Measurements from ENCODE around the gene ZC3H18.
"Not testable (repeated sequence)": the region's sequence is repeated elsewhere in the genome, so short reads cannot be mapped to it uniquely, and the experiment has no call there.

The ZC3H18 gene

DNA sequence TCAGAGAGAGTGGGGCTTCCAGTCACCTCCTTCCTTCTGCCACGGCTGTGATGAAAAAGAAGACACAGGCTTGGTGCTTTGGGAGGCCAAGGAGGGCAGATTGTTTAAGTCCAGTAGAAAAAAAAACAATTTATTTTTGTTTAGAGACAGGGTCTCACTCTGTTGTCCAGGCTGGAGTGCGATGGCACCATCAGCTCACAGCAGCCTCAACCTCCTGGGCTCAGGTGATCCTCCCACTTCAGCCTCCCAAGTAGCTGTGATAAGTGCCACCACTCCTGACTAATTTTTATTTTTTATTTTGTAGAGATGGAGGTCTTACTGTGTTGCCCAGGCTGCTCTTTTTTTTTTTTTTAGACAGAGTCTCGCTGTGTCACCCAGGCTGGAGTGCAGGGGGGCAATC, 95.4 kb downstream of the ZC3H18 start:
- Mint-ChIP-seq H3K36me3 (ENCODE audit: insufficient read depth) (peaks cover 13% of the 10 kb centered on the region), H3K9me3 (no peaks in the 10 kb centered on the region), H3K4me3 (no peak overlapping the region), H3K4me1 (ENCODE audit: low read depth in 2 of 2) (peaks cover 6 to 12% of the 10 kb centered on the region in 2 donors), H3K27me3 (no peaks in the 10 kb centered on the region), H3K27ac (no peak overlapping the region)
- no peak for DNase-seq
- no peak for ATAC-seq (replicated peaks)

DNA sequence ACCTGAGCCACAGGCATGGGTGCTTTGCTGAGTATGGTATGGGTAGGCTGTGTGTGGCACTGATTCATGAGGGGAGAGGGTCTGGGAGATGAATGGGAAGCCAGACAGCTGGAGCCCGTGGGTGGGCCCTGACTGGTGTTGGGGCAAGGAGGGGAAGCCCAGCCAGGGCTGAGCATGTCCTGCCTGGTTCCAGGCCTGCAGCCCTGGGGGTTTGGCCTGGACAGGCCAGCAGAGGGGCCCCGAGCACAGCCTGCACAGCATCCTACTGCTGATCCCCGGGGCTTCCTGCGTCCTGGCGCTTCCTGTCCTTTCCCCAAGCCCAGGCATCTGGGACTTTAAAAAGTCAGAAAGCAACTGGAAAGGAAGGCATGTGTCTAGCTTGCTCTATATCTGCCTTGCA, 97.3 kb downstream of the ZC3H18 start:
- ATAC-seq (replicated peaks) (no peak), DNase-seq (no peak)
- Mint-ChIP-seq H3K9me3 (no peaks in the 10 kb centered on the region), H3K27ac (no peak overlapping the region), H3K27me3 (no peaks in the 10 kb centered on the region), H3K4me3 (no peak overlapping the region), H3K4me1 (ENCODE audit: low read depth in 2 of 2) (peaks cover 0 to 5% of the 10 kb centered on the region in 2 donors), H3K36me3 (ENCODE audit: insufficient read depth) (peaks cover 13% of the 10 kb centered on the region)

DNA sequence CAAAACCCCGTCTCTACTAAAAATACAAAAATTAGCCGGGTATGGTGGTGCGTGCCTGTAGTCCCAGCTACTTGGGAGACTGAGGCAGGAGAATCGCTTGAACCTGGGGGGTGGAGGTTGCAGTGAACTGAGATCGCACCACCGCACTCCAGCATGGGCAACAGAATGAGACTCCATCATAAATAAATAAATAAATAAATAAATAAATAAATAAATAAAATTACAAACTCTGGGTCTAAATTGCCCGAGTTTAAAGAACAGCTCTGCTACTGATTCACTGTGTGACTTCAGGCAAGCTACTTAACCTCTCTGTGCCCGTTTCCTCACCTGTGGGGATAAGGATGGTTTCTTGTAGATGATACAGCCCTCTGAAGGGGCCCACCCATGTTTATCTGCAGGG, 99.3 kb downstream of the ZC3H18 start:
- DNase-seq; H3K9me3 Mint-ChIP-seq; H3K27me3 Mint-ChIP-seq; ATAC-seq (replicated peaks); H3K36me3 Mint-ChIP-seq (ENCODE audit: insufficient read depth); H3K4me3 Mint-ChIP-seq; H3K4me1 Mint-ChIP-seq (ENCODE audit: low read depth in 2 of 2); H3K27ac Mint-ChIP-seq: not testable (repeated sequence)

DNA sequence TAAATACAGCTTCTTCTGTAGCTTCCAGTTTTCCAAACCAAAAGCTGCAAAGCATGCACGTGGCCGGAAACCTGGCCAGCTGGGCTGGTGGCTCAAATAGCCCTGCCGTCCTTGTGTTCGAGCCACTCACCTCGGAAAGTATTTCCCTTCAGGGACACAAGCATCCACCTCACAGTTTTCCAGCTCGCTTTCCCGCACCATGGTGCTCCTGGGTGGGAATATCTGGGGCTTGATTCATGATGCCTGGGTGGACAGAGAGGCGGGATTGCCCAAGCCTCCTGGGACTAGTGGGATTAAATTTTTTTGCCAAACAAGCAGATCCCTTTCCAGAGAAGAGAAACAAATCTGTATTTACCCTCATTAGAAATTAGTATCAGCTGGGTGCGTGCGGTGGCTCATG, 99.8 kb downstream of the ZC3H18 start:
- H3K4me1 Mint-ChIP-seq (ENCODE audit: low read depth in 2 of 2), result peaks cover 0 to 9% of the 10 kb centered on the region in 2 donors
- ATAC-seq (replicated peaks) (no peak), DNase-seq (no peak)
- no peak overlapping the region for H3K4me3 Mint-ChIP-seq
- H3K36me3 Mint-ChIP-seq (ENCODE audit: insufficient read depth), result no peaks in the 10 kb centered on the region
- no peak overlapping the region for H3K27ac Mint-ChIP-seq
- no peaks in the 10 kb centered on the region for H3K9me3 Mint-ChIP-seq
- no peaks in the 10 kb centered on the region for H3K27me3 Mint-ChIP-seq

DNA sequence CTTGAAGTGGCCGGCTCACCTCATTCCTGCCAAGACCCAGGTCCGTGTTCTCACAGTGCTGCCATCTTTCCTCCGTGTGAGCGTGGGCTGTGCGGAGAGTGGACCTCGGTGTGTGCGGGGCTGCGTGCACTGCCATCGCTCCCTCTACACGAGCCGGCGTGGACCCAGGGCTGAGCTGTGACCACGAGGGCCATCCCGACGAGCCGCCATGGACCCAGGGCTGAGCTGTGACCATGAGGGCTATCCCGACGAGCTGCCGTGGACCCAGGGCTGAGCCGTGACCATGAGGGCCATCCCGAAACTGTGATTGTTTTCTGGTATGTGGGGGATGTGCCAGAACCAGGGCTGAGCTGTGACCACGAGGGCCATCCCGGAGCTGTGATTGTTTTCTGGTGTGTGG, 101.6 kb downstream of the ZC3H18 start:
- Mint-ChIP-seq H3K27me3 (no peaks in the 10 kb centered on the region), H3K4me3 (no peak overlapping the region), H3K27ac (no peak overlapping the region), H3K4me1 (ENCODE audit: low read depth in 2 of 2) (peaks cover 0 to 9% of the 10 kb centered on the region in 2 donors), H3K9me3 (no peaks in the 10 kb centered on the region), H3K36me3 (ENCODE audit: insufficient read depth) (peaks cover 2% of the 10 kb centered on the region)
- DNase-seq, result no peak
- no peak for ATAC-seq (replicated peaks)

DNA sequence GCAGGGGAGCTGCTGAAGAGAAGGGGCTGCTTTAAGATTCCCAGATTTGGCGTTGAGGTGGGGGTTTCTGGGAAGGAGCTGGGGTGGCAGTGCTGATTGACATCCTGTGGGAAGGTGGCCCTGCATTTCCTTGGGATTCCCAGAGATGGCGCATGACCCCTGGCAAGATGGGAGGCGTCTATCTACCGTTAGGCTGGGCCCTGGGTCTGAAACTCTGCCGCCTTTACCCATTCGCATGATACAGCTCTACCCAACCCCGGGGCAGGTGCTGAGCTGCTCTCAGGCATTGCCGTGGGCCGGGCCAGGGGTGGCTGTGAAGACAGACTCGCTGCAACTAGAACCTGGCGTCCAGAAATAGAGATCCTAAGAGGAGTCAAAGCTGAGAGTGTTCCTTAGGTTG, 102.6 kb downstream of the ZC3H18 start:
- peaks cover 0 to 9% of the 10 kb centered on the region in 2 donors for H3K4me1 Mint-ChIP-seq (ENCODE audit: low read depth in 2 of 2)
- peaks cover 4% of the 10 kb centered on the region for H3K36me3 Mint-ChIP-seq (ENCODE audit: insufficient read depth)
- H3K27me3 Mint-ChIP-seq, result no peaks in the 10 kb centered on the region
- no peak overlapping the region for H3K27ac Mint-ChIP-seq
- no peak for DNase-seq
- ATAC-seq (replicated peaks), result no peak
- no peaks in the 10 kb centered on the region for H3K9me3 Mint-ChIP-seq
- no peak overlapping the region for H3K4me3 Mint-ChIP-seq

DNA sequence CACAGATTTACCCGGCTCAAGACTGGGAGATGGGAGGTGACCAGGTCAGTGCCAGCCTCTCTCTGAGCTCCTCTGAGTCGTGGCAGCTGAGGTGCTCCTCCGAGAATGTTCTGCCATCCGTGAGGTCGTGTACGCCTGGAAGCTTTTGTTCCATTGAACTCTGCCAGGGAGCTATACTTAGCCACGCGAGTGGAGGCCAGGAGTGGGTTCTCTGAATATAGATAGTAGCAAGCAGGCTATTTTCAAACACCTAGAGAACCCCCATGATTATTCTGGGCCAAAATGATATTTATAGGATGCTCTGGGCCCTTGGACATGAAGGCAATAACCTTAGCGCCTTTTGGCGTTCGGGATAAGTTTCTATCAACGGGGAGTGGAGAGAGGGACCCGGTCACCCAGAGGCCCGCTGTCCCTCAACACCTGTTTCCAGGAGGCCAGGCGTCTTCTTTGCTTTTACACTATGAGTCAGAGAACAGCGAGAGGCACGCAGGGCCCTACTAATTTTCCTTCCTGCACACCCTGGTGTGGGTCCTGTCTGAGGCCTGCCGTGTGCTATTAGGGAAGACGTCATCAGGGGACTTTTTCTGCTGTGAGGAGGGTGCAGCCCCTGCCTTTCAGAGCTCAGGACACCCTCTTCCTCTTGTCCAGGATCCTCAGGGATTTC, 103.6 kb downstream of the ZC3H18 start:
- H3K36me3 Mint-ChIP-seq (ENCODE audit: insufficient read depth), result peaks cover 7% of the 10 kb centered on the region
- H3K9me3 Mint-ChIP-seq, result no peaks in the 10 kb centered on the region
- H3K4me1 Mint-ChIP-seq (ENCODE audit: low read depth in 2 of 2), result peaks cover 0 to 4% of the 10 kb centered on the region in 2 donors
- ATAC-seq (replicated peaks) (no peak), DNase-seq (no peak)
- H3K27me3 Mint-ChIP-seq, result no peaks in the 10 kb centered on the region
- peak overlapping the region in 1 of 2 donors; percentile 31 for H3K27ac Mint-ChIP-seq
- no peak overlapping the region for H3K4me3 Mint-ChIP-seq

DNA sequence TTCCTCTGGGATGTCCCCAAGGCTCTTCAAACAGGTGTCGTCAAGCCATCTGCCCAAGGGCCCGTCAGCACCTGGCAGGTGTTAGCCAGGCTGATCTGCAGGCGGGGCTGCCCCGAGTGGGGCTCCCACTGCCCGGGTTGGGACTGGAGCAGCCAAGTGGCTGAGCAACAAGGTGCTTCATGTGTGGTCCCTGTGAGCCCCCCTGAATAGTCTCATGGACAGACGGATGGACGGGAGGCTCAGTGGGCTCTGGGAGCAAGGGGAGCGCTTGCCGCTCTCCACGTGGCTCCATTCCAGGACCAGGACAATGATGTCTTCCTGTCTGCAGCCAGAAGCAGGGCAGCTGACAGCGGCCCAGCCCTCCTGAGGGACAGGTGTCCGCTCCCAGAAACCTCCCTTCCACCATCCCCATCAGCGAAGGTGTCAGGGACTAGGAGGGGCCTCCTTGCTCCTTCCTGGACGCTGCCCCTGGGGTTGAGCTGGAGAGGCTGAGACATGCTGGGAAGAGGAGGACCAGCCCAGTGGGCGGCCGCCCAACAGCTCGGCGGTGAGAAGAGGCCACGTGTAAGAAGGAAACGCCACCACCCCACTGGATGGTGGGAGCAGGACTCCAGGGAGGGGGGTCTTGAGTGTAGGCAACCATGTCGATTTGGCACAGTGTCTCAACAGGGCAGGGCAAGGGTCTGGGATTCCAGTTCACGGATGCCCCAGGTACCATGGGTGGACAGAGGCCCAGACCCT, 106.5 kb downstream of the ZC3H18 start:
- H3K4me3 Mint-ChIP-seq, result no peak overlapping the region

DNA sequence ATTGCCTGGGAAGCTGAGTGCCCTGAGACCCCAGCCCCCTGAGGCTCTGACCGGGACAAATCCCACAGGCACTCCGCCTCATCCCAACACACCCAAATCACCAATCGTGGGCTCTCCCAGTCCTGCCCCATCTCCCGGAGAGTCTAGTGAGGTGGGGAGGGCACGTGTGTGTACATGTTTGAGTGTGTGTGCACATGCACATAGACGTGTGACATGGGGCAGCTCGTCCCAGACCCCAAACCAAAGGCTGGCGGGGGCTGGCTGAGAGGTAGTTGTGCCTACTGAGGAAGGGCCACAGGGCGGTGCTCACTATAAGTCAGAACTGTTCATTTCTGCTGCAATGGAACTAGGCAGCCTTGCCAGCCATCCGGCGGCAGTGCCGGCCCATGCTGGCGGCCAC, 107.5 kb downstream of the ZC3H18 start:
- Mint-ChIP-seq H3K36me3 (ENCODE audit: insufficient read depth) (peaks cover 30% of the 10 kb centered on the region), H3K4me3 (no peak overlapping the region), H3K9me3 (no peaks in the 10 kb centered on the region), H3K4me1 (ENCODE audit: low read depth in 2 of 2) (peaks cover 11 to 22% of the 10 kb centered on the region in 2 donors), H3K27ac (peak overlapping the region in 1 of 2 donors; percentile 62), H3K27me3 (no peaks in the 10 kb centered on the region)
- ATAC-seq (replicated peaks), result no peak
- no peak for DNase-seq

More for the DNA sequence above, 106.5 kb downstream of the ZC3H18 start:
- H3K4me1 Mint-ChIP-seq (ENCODE audit: low read depth in 2 of 2), result peaks cover 2 to 13% of the 10 kb centered on the region in 2 donors
- H3K27me3 Mint-ChIP-seq, result no peaks in the 10 kb centered on the region
- no peak for ATAC-seq (replicated peaks)
- no peak for DNase-seq
- no peaks in the 10 kb centered on the region for H3K9me3 Mint-ChIP-seq
- peaks cover 26% of the 10 kb centered on the region for H3K36me3 Mint-ChIP-seq (ENCODE audit: insufficient read depth)
- H3K27ac Mint-ChIP-seq, result peak overlapping the region in 1 of 2 donors; percentile 62

DNA sequence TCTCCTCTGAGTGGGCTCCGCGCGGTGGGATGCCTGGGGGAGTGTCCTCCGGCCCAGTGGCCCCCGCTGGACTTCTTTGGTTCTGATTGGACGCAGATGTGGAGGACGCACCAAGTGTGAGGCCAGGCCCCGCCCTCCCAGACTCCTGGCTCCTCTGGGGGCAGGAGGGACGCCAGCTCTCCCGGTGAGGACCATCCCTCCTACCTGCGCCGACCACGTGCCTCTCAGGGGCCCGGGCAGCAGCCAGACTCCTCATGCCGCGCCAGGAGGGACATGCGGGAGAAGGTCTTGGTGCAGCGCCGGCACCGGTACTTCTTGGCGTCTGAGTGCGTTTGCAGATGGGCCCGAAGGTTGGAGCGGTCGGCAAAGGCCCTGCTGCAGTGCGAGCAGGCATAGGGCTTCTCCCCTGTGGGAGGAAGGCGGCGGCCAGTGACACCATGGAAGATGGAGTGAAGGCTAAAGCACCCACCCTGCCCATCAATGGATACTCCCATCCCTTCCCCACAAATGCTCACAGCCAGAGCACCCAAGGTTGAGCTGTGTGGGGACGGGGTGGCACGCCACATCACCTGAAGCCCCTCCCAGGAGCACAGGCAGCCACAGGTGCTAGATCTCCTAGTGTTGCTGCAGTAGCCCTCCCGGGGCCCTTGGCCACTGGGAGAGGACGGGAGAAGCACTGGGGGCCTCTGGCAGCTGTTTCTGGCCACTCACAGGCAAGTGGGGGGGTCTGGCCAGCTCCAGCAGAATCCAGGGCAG, 108.2 kb downstream of the ZC3H18 start:
- peaks cover 34% of the 10 kb centered on the region for H3K36me3 Mint-ChIP-seq (ENCODE audit: insufficient read depth)

DNA sequence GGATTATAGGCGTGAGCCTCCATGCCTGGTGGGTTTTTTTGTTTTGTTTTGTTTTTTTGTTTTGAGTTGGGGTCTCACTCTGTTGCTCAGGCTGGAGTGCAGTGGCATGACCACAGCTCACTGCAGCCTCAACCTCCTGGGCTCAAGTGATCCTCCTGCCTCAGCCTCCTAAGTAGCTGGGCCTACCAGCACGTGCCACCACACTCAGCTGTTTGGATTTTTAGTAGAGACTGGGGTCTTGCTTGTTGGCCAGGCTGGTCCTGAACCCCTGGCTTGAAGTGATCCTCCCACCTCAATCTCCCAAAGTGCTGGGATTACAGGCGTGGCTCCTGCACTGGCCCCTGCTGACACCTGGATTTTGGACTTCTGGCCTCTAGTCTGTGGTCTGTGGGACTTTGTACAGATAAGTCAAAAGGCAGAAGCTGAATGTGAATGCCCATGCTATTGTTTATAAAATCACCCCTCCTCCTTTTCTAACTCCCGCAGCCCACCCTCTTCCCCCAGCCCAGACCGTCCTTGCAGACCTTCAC, 110.4 kb downstream of the ZC3H18 start:
- Mint-ChIP-seq H3K36me3 (ENCODE audit: insufficient read depth) (peaks cover 34% of the 10 kb centered on the region), H3K27me3 (no peaks in the 10 kb centered on the region), H3K4me1 (ENCODE audit: low read depth in 2 of 2) (peaks cover 11 to 27% of the 10 kb centered on the region in 2 donors), H3K9me3 (no peaks in the 10 kb centered on the region), H3K27ac (peak overlapping the region; percentile 76 to 94), H3K4me3 (peak overlapping the region; percentile 51 to 80)
- ATAC-seq (replicated peaks), result no peak
- DNase-seq, result no peak

More for the DNA sequence above, 108.2 kb downstream of the ZC3H18 start:
- Mint-ChIP-seq H3K4me3 (no peak overlapping the region), H3K4me1 (ENCODE audit: low read depth in 2 of 2) (peaks cover 11 to 23% of the 10 kb centered on the region in 2 donors), H3K27me3 (no peaks in the 10 kb centered on the region), H3K27ac (no peak overlapping the region), H3K9me3 (no peaks in the 10 kb centered on the region)
- no peak for DNase-seq
- ATAC-seq (replicated peaks), result no peak

DNA sequence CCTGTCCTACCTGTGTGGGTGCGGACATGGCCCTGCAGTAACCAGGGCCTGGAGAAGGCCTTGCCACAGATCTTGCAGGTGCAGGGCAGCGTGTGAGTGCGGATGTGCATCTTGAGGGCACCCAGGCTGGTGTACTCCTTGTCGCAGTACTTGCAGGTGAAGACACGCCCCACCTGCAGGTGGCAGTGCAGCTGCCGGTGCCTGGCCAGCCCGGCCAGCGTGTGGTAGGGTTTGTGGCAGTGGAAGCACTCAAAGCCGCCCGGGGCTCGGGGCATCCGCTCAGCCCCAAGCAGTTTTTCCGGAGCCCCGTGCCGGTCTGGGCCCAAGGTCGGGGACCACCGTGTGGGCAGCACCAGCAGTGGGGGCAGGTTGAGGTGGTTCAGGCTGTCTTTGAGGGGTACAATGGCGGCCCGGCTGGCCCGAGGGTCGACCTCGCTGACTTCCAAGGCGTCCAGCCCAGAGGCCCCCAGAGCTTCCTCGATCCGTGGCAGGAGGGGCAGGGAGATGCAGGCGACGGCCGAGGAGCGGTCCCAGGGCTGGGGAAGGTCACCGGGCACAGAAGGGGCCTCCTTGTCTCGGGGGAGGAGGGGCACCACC, 111.0 kb downstream of the ZC3H18 start:
- peaks cover 36% of the 10 kb centered on the region for H3K36me3 Mint-ChIP-seq (ENCODE audit: insufficient read depth)
- ATAC-seq (replicated peaks) (peak; percentile 27), DNase-seq (peak in 1 of 3 experiments; percentile 29)
- peaks cover 11 to 27% of the 10 kb centered on the region in 2 donors for H3K4me1 Mint-ChIP-seq (ENCODE audit: low read depth in 2 of 2)
- H3K27me3 Mint-ChIP-seq, result no peaks in the 10 kb centered on the region
- peak overlapping the region; percentile 76 to 94 for H3K27ac Mint-ChIP-seq
- no peaks in the 10 kb centered on the region for H3K9me3 Mint-ChIP-seq
- H3K4me3 Mint-ChIP-seq, result peak overlapping the region; percentile 51 to 80
